GM23338 (cell line): ENCODE measurements around the gene FGF5.

Experiments
- ZNF114 ChIP-seq: fragments of 250-450 bp; sonication (Bioruptor Pico); IDR thresholded peaks from 2 replicates; pipeline ENCODE4 v1.5.0; 2020; ENCODE audit warnings: mild to moderate bottlenecking, moderate library complexity
- TF ChIP-seq, protein P1 (sequence below), 2 experiments: fragments of 200-600 bp in 1 of 2; sonication (generic) in 1 of 2; conservative IDR thresholded peaks; 2 replicates each; pipeline versions ENCODE4 v1.5.1 to v1.6.1; 2016 to 2017; ENCODE audit warnings: antibody characterized with exemption in 2 of 2, low read depth in 2 of 2, mild to moderate bottlenecking in 2 of 2, moderate library complexity in 1 of 2

DNA sequence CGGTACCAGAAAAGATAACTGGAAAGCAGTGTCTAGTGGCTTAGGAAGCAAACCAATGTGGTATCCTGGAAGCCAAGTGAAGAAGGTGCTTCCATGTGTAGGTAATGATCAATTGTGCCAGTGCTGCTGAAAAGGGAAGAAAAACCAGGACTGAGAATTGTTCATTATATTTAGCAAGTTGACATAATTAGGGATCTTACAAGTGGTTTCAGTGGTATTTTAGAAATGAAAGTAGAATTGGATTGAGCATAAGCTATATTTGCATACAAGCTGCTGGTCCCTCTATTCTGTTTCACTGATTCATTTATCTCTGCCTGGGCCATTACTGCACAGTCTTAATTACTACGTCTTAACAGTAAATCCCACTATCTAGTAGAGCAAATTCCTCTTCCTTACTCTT, 36.9 kb upstream of the FGF5 start:
- no peak for TF ChIP-seq ZNF114 (CRISPR knock-in tag)
- TF ChIP-seq, protein P1, sequence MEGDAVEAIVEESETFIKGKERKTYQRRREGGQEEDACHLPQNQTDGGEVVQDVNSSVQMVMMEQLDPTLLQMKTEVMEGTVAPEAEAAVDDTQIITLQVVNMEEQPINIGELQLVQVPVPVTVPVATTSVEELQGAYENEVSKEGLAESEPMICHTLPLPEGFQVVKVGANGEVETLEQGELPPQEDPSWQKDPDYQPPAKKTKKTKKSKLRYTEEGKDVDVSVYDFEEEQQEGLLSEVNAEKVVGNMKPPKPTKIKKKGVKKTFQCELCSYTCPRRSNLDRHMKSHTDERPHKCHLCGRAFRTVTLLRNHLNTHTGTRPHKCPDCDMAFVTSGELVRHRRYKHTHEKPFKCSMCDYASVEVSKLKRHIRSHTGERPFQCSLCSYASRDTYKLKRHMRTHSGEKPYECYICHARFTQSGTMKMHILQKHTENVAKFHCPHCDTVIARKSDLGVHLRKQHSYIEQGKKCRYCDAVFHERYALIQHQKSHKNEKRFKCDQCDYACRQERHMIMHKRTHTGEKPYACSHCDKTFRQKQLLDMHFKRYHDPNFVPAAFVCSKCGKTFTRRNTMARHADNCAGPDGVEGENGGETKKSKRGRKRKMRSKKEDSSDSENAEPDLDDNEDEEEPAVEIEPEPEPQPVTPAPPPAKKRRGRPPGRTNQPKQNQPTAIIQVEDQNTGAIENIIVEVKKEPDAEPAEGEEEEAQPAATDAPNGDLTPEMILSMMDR (conservative IDR thresholded peaks at IDR 0.05; ENCODE audit: low read depth in 2 of 2), result no peak
